Effector memory CD8-positive, alpha-beta T cell (primary cell): ENCODE results near the gene SIL1.
"Not testable (repeated sequence)": the region's sequence is repeated elsewhere in the genome, so short reads cannot be mapped to it uniquely, and the experiment has no call there.

Experiments used
- ATAC-seq: fragments of 150-1000 bp; cut with Tn5 transposase; replicated peaks from 2 replicates; pipeline ENCODE4 v1.10.0; 2021; ENCODE audit warnings: mild to moderate bottlenecking, moderate library complexity
- DNase-seq, 3 experiments: peaks; one replicate each; pipeline ENCODE4 v3.0.0; 2021
- H3K27ac Mint-ChIP-seq, 2 donors: one replicate each; pipeline ENCODE4 v1.8.0; 2022; ENCODE audit warnings: mild to moderate bottlenecking in 2 of 2, mixed read lengths in 2 of 2, moderate library complexity in 2 of 2
- H3K27me3 Mint-ChIP-seq, 2 donors: one replicate each; pipeline ENCODE4 v1.8.0; 2022; ENCODE audit warnings: mixed read lengths in 2 of 2
- H3K36me3 Mint-ChIP-seq: one replicate; pipeline ENCODE4 v1.8.0; 2022; ENCODE audit warnings: mild to moderate bottlenecking, moderate library complexity, mixed read lengths; ENCODE audit not compliant: insufficient read depth
- H3K4me1 Mint-ChIP-seq, 2 donors: one replicate each; pipeline ENCODE4 v1.8.0; 2022; ENCODE audit warnings: low read depth in 2 of 2, mixed read lengths in 2 of 2
- H3K4me3 Mint-ChIP-seq, 2 donors: one replicate each; pipeline ENCODE4 v1.8.0; 2022; ENCODE audit warnings: mild to moderate bottlenecking in 2 of 2, mixed read lengths in 2 of 2, moderate library complexity in 2 of 2
- H3K9me3 Mint-ChIP-seq, 2 donors: one replicate each; pipeline ENCODE4 v1.8.0; 2022; ENCODE audit warnings: mixed read lengths in 2 of 2
- total RNA-seq, 9 experiments: gene quantifications; one replicate each; lab custom pipeline; 2026; lab: John Stamatoyannopoulos, UW

The SIL1 gene
- 12.6 to 23.3 (median 17.7) reads per million in 9 experiments for total RNA-seq

DNA sequence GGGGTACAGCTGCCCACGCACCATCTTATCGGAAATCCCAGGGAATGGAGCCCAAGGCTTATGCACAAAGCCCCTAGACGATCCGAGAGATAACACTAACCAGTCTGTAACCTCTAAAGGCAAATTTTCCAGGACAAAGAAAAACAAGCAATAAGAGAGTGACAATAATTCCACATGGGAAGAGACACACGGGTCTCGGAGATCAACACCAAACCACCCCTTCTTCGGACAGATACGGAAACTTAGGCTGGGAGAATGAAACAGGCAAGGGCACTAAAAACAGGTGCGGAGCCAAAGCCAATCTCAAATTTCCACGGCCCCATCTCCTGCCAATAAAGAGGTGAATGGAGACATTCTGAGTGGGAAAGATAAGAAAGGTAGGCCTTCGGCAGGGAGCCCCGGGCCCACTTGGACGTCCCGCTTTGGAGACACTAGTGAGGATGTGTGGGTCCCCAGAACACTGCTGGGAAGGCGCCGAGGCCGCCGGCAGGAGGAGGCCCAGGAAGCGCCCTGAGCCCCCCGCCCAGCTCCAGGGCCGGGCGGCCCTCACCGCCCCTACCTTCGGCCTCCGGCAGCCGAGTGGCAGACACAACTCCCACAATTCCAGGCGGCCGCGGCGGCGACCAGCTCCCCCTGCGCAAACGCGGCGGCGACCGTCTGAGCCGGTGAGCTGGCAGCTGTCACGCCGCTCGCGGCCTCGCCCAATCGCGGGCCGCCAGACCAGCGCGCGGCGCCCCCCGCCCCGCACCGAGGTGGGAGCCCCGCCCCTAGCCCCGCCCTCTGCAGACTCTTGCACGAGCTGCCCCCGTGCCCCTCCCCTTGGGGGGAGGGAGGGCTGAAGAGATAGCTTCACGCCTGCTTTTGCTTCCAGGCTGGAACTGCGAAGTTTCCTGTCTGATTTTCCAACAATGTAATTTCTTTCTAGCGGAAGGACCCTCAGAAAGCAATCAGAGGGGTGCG is at the start of gene SIL1:
TSS of gene SIL1 (minus strand) at position 659 of the 960 bp plus-strand sequence. CDS start 70,525 bp downstream, outside the sequence.
- H3K27me3 Mint-ChIP-seq: peaks cover 0 to 8% of the 10 kb centered on the region in 2 donors
- no peaks in the 10 kb centered on the region for H3K9me3 Mint-ChIP-seq
- H3K4me3 Mint-ChIP-seq: peak within 1 kb of the TSS; percentile 79 to 86
- peaks cover 13 to 20% of the 10 kb centered on the region in 2 donors for H3K4me1 Mint-ChIP-seq
- DNase-seq (peak; percentile 87 to 90 (median 88)), ATAC-seq (peak; percentile 98)
- peaks cover 4% of the 10 kb centered on the region for H3K36me3 Mint-ChIP-seq
- peak within 1 kb of the TSS; percentile 92 to 97 for H3K27ac Mint-ChIP-seq

DNA sequence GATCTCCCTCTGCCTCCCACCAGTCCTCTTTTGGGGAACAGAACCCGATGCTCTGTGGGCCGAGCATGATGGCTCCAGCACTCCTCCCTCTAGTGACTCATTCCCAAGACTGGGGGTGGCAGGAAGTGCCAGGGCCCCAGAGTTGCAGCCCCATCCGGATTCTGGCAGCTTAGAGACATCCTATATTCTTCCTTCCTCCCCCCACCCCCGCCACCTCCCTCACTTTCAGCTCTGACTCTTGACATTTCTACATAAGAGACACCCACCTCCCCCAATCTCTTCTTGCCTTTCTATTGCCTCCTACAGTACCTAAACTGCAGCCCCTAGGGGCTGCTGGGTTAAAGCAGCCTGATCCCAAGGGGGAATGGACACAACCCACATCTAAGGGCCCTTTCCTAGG is 48.2 kb upstream of the SIL1 start:
- ATAC-seq (peak; percentile 26), DNase-seq (no peak)
- no peaks in the 10 kb centered on the region for H3K36me3 Mint-ChIP-seq
- no peaks in the 10 kb centered on the region for H3K9me3 Mint-ChIP-seq
- no peak overlapping the region for H3K4me3 Mint-ChIP-seq
- H3K27me3 Mint-ChIP-seq: peaks cover 3 to 6% of the 10 kb centered on the region in 2 donors
- peaks cover 7 to 9% of the 10 kb centered on the region in 2 donors for H3K4me1 Mint-ChIP-seq
- H3K27ac Mint-ChIP-seq: peak overlapping the region in 1 of 2 donors; percentile 77

DNA sequence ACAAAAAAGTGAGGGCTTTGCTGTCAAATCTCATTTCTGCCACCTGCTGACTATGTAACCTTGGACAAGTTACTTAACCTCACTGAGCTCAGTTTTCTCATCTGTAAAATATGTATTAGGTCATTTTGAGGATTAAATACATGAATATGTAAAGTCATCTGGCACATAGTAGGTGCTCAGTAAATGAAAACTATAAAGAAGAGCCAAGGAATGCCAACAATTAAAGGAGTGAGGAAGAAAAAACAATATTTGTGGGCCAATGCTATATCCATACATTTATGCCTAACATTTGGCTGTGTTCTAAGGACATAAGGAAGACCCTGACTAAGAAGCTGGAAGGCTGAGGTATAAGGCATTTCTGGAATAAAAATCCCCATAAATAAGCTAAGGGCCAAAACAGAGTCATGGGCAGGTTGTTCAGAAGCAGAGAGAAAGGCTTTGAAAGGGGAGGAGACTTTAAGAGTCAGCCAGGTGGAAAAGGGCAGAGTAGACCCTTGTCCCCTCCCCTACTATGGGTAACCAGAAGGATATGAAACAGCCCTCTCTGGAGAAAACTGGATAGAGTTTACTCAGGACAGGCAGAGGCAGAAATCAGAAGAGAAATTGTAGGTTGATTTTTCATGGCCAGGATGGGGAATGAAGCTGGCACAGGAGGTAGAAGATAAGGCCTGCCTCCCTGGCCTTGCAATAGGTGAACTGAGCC is 47.6 kb upstream of the SIL1 start:
- Mint-ChIP-seq H3K36me3 (no peaks in the 10 kb centered on the region), H3K9me3 (no peaks in the 10 kb centered on the region), H3K4me1 (peaks cover 5 to 9% of the 10 kb centered on the region in 2 donors), H3K27me3 (peaks cover 7 to 9% of the 10 kb centered on the region in 2 donors), H3K4me3 (no peak overlapping the region), H3K27ac (peak overlapping the region in 1 of 2 donors; percentile 77)
- ATAC-seq (no peak), DNase-seq (no peak)

DNA sequence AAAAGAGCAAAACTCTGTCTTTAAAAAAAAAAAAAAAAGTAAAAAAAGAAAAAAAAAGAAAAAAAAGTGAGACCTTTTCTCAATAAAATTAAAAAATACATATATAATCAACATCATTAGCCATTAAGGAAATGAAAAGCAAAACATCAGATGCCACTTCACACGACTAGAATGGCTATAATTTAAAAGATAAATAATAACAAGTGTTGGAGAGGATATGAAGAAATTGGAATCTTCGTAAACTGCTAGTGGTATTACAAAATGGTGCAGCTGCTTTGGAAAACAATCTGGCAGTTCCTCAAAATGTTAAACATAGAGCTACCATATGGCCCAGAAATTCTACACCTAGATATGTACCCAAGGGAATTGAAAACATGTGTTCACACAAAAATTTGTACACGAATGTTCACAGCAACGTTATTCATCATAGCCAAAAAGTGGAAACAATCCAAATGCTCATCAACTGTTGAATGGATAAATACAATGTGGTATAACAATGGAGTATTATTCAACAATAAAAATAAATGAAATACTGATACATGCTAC is 45.3 kb upstream of the SIL1 start:
- Mint-ChIP-seq H3K27ac (no peak overlapping the region), H3K9me3 (no peaks in the 10 kb centered on the region), H3K4me3 (no peak overlapping the region), H3K27me3 (peaks cover 25 to 32% of the 10 kb centered on the region in 2 donors), H3K36me3 (no peaks in the 10 kb centered on the region), H3K4me1 (peaks cover 5 to 9% of the 10 kb centered on the region in 2 donors)
- ATAC-seq (no peak), DNase-seq (no peak)

DNA sequence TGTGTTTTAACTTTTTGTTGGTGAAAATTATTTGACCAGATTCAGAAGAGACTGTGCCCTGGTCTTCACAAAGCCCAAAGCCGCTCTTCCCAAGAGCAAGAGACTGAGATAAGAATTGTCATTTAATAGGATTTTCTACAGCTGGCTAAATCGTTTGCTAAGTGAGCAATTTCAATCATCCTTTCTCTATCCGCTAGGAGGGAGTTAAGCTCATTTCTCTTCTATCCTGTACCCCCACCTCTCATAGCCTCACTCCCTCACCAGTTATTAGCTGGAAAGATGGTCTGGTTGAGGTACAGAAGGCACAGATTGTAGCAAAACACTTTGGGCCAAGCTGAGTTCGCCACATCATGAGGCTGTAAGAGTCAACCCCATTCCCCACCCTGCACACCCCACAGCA is 43.0 kb upstream of the SIL1 start:
- DNase-seq: no peak
- Mint-ChIP-seq H3K9me3 (no peaks in the 10 kb centered on the region), H3K27ac (no peak overlapping the region), H3K4me1 (peaks cover 0 to 4% of the 10 kb centered on the region in 2 donors), H3K27me3 (peaks cover 29 to 38% of the 10 kb centered on the region in 2 donors), H3K36me3 (no peaks in the 10 kb centered on the region), H3K4me3 (no peak overlapping the region)
- ATAC-seq: no peak

DNA sequence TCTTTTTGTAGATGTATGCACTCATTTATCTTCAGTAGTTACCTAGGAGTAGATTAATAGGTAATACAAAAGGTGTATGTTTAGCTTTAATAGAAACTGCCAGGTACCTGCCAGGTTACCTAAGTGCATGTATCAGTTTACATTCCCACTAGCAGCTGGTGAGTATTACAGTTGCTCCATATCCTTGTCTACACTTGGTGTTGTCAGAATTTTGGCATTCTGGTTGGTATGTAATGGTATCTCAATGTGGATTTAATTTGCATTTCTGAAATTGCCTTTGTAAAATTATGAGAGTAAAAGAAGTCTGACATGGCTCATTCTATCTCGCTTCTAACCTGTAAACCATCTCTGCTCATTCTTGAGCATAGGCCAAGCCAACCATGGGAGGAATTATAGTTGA is 38.3 kb upstream of the SIL1 start:
- H3K4me3 Mint-ChIP-seq: no peak overlapping the region
- DNase-seq: no peak

DNA sequence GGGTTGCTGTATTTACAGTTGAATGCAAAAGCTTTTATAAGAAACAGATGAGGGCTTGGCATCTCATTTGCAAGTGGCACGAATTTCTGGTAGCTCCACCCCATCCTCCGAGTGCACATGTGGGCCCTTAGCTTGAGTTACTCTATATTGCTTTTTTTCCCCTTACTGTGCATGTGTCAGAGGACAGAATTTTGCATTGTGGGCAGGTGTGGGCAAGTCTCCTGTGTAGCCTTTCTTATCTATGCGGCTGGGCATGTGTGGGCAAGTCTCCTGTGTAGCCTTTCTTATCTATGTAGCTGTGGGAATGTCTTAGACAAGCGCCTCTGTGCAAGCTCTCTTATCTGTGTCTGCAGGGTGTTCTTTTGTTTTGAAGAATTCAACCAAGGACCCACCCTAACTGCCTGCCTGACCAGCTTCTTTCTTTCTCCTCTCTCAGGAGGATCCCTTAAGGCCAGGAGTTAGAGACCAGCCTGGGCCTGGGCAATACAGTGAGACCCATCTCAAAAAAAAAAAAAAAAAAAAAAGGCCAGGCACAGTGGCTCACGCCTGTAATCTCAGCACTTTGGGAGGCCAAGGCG is 34.1 kb upstream of the SIL1 start:
- no peaks in the 10 kb centered on the region for H3K4me1 Mint-ChIP-seq
- ATAC-seq (no peak), DNase-seq (no peak)

More for the DNA sequence above, 38.3 kb upstream of the SIL1 start:
- Mint-ChIP-seq H3K4me1 (no peaks in the 10 kb centered on the region), H3K27ac (no peak overlapping the region), H3K9me3 (no peaks in the 10 kb centered on the region), H3K36me3 (no peaks in the 10 kb centered on the region), H3K27me3 (peaks cover 23 to 36% of the 10 kb centered on the region in 2 donors)
- ATAC-seq: no peak

DNA sequence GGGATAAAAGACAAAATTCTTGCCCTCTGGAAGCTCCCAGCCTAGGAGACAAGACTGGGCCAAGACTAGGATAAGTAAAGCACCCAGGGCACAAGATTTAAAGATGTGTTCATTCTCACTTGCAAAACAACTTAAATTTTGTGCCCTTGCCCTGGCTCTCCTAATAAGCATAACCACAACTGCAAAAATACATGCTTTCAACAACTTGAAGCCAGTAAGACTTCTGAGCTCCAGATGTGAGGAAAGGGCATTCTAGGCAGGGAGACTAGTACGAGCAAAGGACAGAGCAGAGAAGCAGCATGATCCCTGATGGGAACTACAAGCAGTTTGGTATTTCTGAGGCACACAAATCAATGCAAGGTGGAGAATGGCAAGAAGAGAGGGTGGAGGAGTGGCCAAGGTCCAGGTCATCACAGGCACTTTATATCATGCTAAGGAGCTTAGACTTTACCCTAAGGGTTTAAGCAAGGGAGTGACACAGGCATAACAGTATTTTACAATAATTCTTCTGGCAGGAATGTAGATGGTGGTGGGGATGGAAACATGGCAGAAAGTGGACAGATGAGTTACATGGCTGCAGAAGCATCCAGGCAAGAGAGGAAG is 30.1 kb upstream of the SIL1 start:
- no peaks in the 10 kb centered on the region for H3K36me3 Mint-ChIP-seq
- DNase-seq (no peak), ATAC-seq (no peak)
- no peaks in the 10 kb centered on the region for H3K4me1 Mint-ChIP-seq
- no peak overlapping the region for H3K27ac Mint-ChIP-seq
- H3K27me3 Mint-ChIP-seq: peaks cover 4 to 7% of the 10 kb centered on the region in 2 donors
- no peaks in the 10 kb centered on the region for H3K9me3 Mint-ChIP-seq
- H3K4me3 Mint-ChIP-seq: no peak overlapping the region

More for the DNA sequence above, 34.1 kb upstream of the SIL1 start:
- no peak overlapping the region for H3K4me3 Mint-ChIP-seq
- no peaks in the 10 kb centered on the region for H3K9me3 Mint-ChIP-seq
- no peaks in the 10 kb centered on the region for H3K27me3 Mint-ChIP-seq
- no peaks in the 10 kb centered on the region for H3K36me3 Mint-ChIP-seq
- no peak overlapping the region for H3K27ac Mint-ChIP-seq

DNA sequence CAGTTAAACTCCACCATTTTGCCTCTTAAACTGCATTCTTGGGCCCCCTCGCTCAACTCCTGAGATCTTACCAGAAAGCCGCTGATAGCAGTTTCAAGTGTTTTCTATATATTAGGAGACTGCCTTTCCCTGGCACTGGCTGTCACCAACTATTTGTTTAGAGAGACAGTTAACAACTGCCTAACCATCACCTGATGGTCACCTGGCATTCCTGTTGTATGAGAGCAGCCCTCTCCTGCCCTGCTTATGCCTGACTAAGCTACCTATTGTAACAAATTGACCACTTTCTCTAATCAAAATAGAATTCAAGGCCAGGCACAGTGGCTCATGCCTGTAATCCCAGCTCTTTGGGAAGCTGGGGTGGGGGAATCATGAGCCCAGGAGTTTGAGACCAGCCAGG is 28.0 kb upstream of the SIL1 start:
- Mint-ChIP-seq H3K36me3 (no peaks in the 10 kb centered on the region), H3K4me1 (no peaks in the 10 kb centered on the region), H3K9me3 (no peaks in the 10 kb centered on the region), H3K27me3 (peaks cover 8 to 27% of the 10 kb centered on the region in 2 donors), H3K4me3 (no peak overlapping the region), H3K27ac (no peak overlapping the region)
- no peak for DNase-seq
- no peak for ATAC-seq

DNA sequence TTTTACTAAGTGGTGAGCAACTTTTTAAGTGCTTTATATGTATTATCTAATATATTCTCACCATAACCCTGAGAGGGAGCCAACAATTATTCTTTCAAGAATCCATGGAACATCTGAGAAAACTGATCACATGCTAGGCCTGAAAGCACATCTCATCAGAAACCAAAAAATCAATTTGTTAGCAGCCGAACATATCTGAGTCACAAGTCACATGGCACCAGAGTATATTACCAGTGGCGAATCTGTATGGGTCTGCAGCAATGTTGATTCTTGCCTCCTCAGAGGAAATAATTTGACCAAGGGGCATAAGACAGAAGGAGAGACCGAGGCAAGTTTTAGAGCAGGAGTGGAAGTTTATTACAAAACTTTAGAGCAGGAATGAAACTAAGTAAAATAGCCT is 25.3 kb upstream of the SIL1 start:
- H3K27ac Mint-ChIP-seq: no peak overlapping the region
- no peaks in the 10 kb centered on the region for H3K4me1 Mint-ChIP-seq
- peaks cover 8 to 31% of the 10 kb centered on the region in 2 donors for H3K27me3 Mint-ChIP-seq
- ATAC-seq: no peak
- no peaks in the 10 kb centered on the region for H3K9me3 Mint-ChIP-seq
- H3K4me3 Mint-ChIP-seq: no peak overlapping the region
- no peak for DNase-seq
- no peaks in the 10 kb centered on the region for H3K36me3 Mint-ChIP-seq

DNA sequence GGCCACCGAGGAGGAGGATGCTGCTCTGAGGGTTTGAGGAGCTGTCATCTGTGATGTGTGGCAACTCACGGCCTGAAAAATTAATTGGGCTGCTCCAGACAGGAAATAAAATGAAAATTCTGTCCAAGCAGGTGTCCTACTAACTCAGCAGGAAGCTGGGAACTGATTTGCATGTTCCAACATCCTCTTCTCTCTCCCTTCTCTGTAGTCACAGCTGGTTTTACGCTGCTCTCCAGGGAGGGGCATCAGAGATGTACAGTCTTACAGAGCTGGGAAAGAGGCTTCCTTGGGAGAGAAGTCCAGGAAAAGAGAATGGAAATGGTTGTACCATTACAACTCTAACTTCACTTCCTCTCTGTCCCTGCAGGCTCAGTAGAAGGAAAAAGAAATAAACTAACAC is 24.2 kb upstream of the SIL1 start:
- no peak for DNase-seq
- Mint-ChIP-seq H3K4me1 (no peaks in the 10 kb centered on the region), H3K4me3 (no peak overlapping the region), H3K36me3 (no peaks in the 10 kb centered on the region), H3K27me3 (peaks cover 8 to 31% of the 10 kb centered on the region in 2 donors), H3K27ac (no peak overlapping the region), H3K9me3 (no peaks in the 10 kb centered on the region)
- ATAC-seq: no peak

DNA sequence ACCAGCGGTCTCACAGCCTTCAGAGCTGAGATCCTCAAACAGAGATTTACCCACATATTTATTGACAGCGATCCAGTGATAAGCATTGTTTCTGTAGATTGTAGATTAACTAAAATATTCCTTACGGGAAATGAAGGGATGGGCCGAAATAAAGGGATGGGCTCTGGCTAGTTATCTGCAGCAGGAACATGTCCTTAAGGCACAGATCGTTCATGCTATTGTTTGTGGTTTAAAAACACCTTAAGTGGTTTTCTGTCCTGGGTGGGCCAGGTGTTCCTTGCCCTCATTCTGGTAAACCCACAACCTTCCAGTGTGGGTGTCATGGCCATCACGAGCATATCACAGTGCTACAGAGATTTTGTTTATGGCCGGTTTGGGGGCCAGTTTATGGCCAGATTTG is 19.9 kb upstream of the SIL1 start:
- not testable (repeated sequence) for H3K9me3 Mint-ChIP-seq, H3K27ac Mint-ChIP-seq, H3K4me1 Mint-ChIP-seq, H3K4me3 Mint-ChIP-seq, ATAC-seq, H3K36me3 Mint-ChIP-seq, DNase-seq
- peaks cover 1 to 31% of the 10 kb centered on the region in 2 donors for H3K27me3 Mint-ChIP-seq
